ENCODE results near the gene BDNF. TPM values are rescaled to one million over a fixed set of nuclear protein-coding genes. Genes with fewer than 3 reads are reported as not detected.

Gene BDNF
- total and polyA plus RNA-seq, 2 donors (not counting 3 experiments of a cell fraction or from before 2014, with no cell fraction given): 3.1 to 3.6 TPM

DNA sequence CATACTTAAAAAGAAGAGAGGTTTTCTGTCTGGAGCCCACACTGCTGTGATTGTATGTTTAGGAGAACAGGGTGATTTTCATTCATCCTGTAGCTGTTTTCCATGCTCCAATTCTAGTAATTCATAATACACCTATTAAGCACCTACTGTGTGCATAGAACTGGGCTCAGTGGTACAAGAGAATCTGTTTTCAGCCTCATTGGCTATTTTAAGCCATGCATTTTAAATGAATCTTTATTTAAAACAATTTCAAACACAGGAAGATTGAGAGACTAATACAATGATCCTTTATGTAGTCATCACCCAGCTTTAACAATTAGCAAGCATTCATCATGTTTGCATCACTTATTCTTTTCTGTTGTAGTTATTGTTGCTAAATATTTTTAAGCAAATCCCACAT, 86.2 kb downstream of the BDNF start:
- POLR2A ChIA-PET: no interaction called here
- no peaks in the 10 kb centered on the region for H3K27me3 ChIP-seq (ENCODE audit: control insufficient read depth in 2 of 2, insufficient read depth in 2 of 2, low read length in 2 of 2)
- H3K9me1 ChIP-seq (replicated peaks; ENCODE audit: control insufficient read depth, extremely low read depth, insufficient read depth, low read length): no peaks in the 10 kb centered on the region
- H3K4me2 ChIP-seq (ENCODE audit: insufficient read depth, low read length): no peak overlapping the region
- no peak overlapping the region for H3K27ac ChIP-seq (ENCODE audit: insufficient read depth, low read depth, low read length)
- H3K9me3 ChIP-seq (replicated peaks; ENCODE audit: control insufficient read depth, insufficient read depth, low read length): no peaks in the 10 kb centered on the region
- CTCF ChIA-PET: no interaction called here
- DNase-seq (ENCODE audit: low read depth, low spot score) (no peak), FAIRE-seq (no peak)
- H3K9ac ChIP-seq (replicated peaks; ENCODE audit: extremely low read depth, insufficient read depth, low read length): no peak overlapping the region
- intact Hi-C loops (cut with micrococcal nuclease) (no loop called here), dilution Hi-C loops (cut with MboI; ENCODE audit: extremely low pct_ligation_motif_present, low sequenced_read_pairs) (no loop called here)
- no peaks in the 10 kb centered on the region for H3K4me1 ChIP-seq (ENCODE audit: control insufficient read depth, extremely low read depth, insufficient read depth, low read length)
- no peak overlapping the region for H2AFZ ChIP-seq (ENCODE audit: low read depth, low read length)
- TF ChIP-seq EZH2 (IDR thresholded peaks at IDR 0.05; ENCODE audit: borderline replicate concordance, low read depth, low read length, severe bottlenecking) (no peak), MYC (IDR thresholded peaks at IDR 0.05; ENCODE audit: low read depth, low read length) (no peak), POLR2A (IDR thresholded peaks at IDR 0.05; ENCODE audit: low read depth, low read length) (no peak), FOS (IDR thresholded peaks at IDR 0.05; ENCODE audit: borderline replicate concordance, insufficient read depth, low read length) (no peak), JUN (IDR thresholded peaks at IDR 0.05; ENCODE audit: borderline replicate concordance, insufficient read depth, insufficient read length, low read depth) (no peak), MAX (IDR thresholded peaks at IDR 0.05; ENCODE audit: insufficient read depth, insufficient read length) (no peak), POLR2AphosphoS5 (IDR thresholded peaks at IDR 0.05; ENCODE audit: insufficient read depth, low read depth, low read length) (no peak), GATA2 (IDR thresholded peaks at IDR 0.05; ENCODE audit: insufficient read depth, insufficient read length, low read depth, low read length) (no peak)
- TF ChIP-seq, protein P1, sequence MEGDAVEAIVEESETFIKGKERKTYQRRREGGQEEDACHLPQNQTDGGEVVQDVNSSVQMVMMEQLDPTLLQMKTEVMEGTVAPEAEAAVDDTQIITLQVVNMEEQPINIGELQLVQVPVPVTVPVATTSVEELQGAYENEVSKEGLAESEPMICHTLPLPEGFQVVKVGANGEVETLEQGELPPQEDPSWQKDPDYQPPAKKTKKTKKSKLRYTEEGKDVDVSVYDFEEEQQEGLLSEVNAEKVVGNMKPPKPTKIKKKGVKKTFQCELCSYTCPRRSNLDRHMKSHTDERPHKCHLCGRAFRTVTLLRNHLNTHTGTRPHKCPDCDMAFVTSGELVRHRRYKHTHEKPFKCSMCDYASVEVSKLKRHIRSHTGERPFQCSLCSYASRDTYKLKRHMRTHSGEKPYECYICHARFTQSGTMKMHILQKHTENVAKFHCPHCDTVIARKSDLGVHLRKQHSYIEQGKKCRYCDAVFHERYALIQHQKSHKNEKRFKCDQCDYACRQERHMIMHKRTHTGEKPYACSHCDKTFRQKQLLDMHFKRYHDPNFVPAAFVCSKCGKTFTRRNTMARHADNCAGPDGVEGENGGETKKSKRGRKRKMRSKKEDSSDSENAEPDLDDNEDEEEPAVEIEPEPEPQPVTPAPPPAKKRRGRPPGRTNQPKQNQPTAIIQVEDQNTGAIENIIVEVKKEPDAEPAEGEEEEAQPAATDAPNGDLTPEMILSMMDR (IDR thresholded peaks at IDR 0.05; ENCODE audit: extremely low read depth in 1 of 2, insufficient read depth in 1 of 2, low read depth in 1 of 2, low read length in 2 of 2): no peak
- H4K20me1 ChIP-seq (replicated peaks; ENCODE audit: control insufficient read depth, extremely low read depth, insufficient read depth, low read length): no peaks in the 10 kb centered on the region
- H3K36me3 ChIP-seq (ENCODE audit: control insufficient read depth in 2 of 2, extremely low read depth in 1 of 2, insufficient read depth in 2 of 2, low read length in 2 of 2): no peaks in the 10 kb centered on the region
- no TSS peak for BruUV-seq (replicated peaks)
- H3K79me2 ChIP-seq (ENCODE audit: control insufficient read depth, insufficient read depth, low read length): no peaks in the 10 kb centered on the region
- no peak overlapping the region for H3K4me3 ChIP-seq (replicated peaks in 1 of 3; ENCODE audit: insufficient read depth in 1 of 3, low read depth in 1 of 3, low read length in 3 of 3)

Data from endothelial cell of umbilical vein (primary cell).